ENCODE results near the gene RASSF8. TPM values are rescaled to one million over a fixed set of nuclear protein-coding genes. Genes with fewer than 3 reads are reported as not detected.

Gene RASSF8
- total and polyA plus RNA-seq, 2 of the 8 experiments (the other 6 are each of a cell fraction or from before 2014, with no cell fraction given) = 6.4 to 46.7 TPM

- H3K36me3 ChIP-seq (ENCODE audit: control insufficient read depth in 2 of 4, insufficient read depth in 4 of 4, low read length in 3 of 4) = no peaks in the 10 kb centered on the region
- no peaks in the 10 kb centered on the region for H3K4me1 ChIP-seq (replicated peaks in 1 of 4; ENCODE audit: control insufficient read depth in 3 of 4, insufficient read depth in 4 of 4, low read length in 3 of 4)
- TF ChIP-seq ATF2 (IDR thresholded peaks at IDR 0.05; ENCODE audit: low read length) (no peak), MAFK (IDR thresholded peaks at IDR 0.05; ENCODE audit: low read depth, low read length) (peak; percentile 60; the same call in 1 of the 2 replicates), SIX5 (IDR thresholded peaks at IDR 0.05; ENCODE audit: low read depth, low read length) (no peak), JUND (IDR thresholded peaks at IDR 0.05; ENCODE audit: low read length) (no peak), SAP30 (IDR thresholded peaks at IDR 0.05; ENCODE audit: insufficient read depth, insufficient replicate concordance, low read length) (no peak)
- TF ChIP-seq, protein P1, sequence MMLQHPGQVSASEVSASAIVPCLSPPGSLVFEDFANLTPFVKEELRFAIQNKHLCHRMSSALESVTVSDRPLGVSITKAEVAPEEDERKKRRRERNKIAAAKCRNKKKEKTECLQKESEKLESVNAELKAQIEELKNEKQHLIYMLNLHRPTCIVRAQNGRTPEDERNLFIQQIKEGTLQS (IDR thresholded peaks at IDR 0.05; ENCODE audit: insufficient read depth, low read depth, low read length) = no peak
- no peak overlapping the region for H3K56ac ChIP-seq (replicated peaks; ENCODE audit: insufficient read length, low read depth, low read length)
- H3K79me2 ChIP-seq (ENCODE audit: control insufficient read depth in 1 of 2, insufficient read depth in 2 of 2, low read length in 2 of 2) = no peaks in the 10 kb centered on the region
- H4K8ac ChIP-seq (ENCODE audit: extremely low read depth, insufficient read depth, low read length) = no peak overlapping the region
- no peak overlapping the region for H2BK120ac ChIP-seq (replicated peaks; ENCODE audit: low read depth, low read length)
- no peak overlapping the region for H3K4ac ChIP-seq (replicated peaks; ENCODE audit: insufficient read length, low read depth, low read length)
- H3K9me3 ChIP-seq (ENCODE audit: insufficient read depth in 2 of 2, low read depth in 1 of 2, low read length in 1 of 2) = no peaks in the 10 kb centered on the region
- H2BK20ac ChIP-seq (ENCODE audit: low read length) = no peak overlapping the region
- H3K23ac ChIP-seq (ENCODE audit: insufficient read length) = no peak overlapping the region
- 100% methylated on average over 3 of the region's 6 CpGs; no CpG with 5 or more reads in 1 of the 2 experiments for WGBS, 2 experiments (ENCODE audit: extremely low coverage in 1 of 2, insufficient coverage in 1 of 2, insufficient read length in 1 of 2, insufficient replicate concordance in 2 of 2, low coverage in 1 of 2, low lambda C conversion rate in 2 of 2, missing lambda C conversion rate in 1 of 2)
- H3K27me3 ChIP-seq (replicated peaks in 1 of 4; ENCODE audit: control insufficient read depth in 3 of 4, extremely low read depth in 1 of 4, insufficient read depth in 3 of 4, low read length in 3 of 4) = peaks cover 0 to 1% (median 0%) of the 10 kb centered on the region in 4 experiments; a peak in 1 of 7 replicates
- DNase-seq (ENCODE audit: low read depth in 1 of 2, low spot score in 2 of 2) (no peak), FAIRE-seq (no peak)
- no peak overlapping the region for H3K14ac ChIP-seq (ENCODE audit: insufficient read length)
- H3K9ac ChIP-seq (replicated peaks in 1 of 4; ENCODE audit: extremely low read depth in 1 of 4, low read depth in 3 of 4, low read length in 3 of 4) = no peak overlapping the region
- H3K18ac ChIP-seq (ENCODE audit: extremely low read depth, low read length) = no peak overlapping the region
- no peak overlapping the region for H4K91ac ChIP-seq (replicated peaks; ENCODE audit: insufficient read length, low read length)
- ChIA-PET CTCF (ENCODE audit: partially characterized antibody) (interaction anchor here (0.8 to 1.2 kb wide), 2 partner anchors 14 to 563 kb away, joined by 3 read pairs; no protein-coding TSS in a partner anchor), POLR2A (ENCODE audit: partially characterized antibody) (no interaction called here)
- H2BK5ac ChIP-seq (ENCODE audit: low read depth, low read length) = no peak overlapping the region
- H3K4me3 ChIP-seq (ENCODE audit: extremely low read depth in 1 of 4, insufficient read depth in 2 of 4, low read depth in 3 of 4, low read length in 4 of 4) = no peak overlapping the region
- no peak overlapping the region for H2AFZ ChIP-seq (ENCODE audit: low read length)
- no peak overlapping the region for H4K5ac ChIP-seq (ENCODE audit: insufficient read length, low read depth, low read length)
- H3K4me2 ChIP-seq (ENCODE audit: insufficient read depth in 1 of 2, low read depth in 2 of 2, low read length in 2 of 2) = no peak overlapping the region
- no peaks in the 10 kb centered on the region for H4K20me1 ChIP-seq (replicated peaks in 1 of 2; ENCODE audit: control insufficient read depth in 1 of 2, insufficient read depth in 2 of 2, low read length in 2 of 2)
- H3K79me1 ChIP-seq (ENCODE audit: low read depth, low read length) = no peaks in the 10 kb centered on the region
- H2AK5ac ChIP-seq (ENCODE audit: low read depth, low read length) = no peak overlapping the region
- no peak overlapping the region for H3K27ac ChIP-seq (ENCODE audit: low read depth, low read length)
- no peak overlapping the region for H2BK12ac ChIP-seq (ENCODE audit: low read depth, low read length)
- no peaks in the 10 kb centered on the region for H3K23me2 ChIP-seq (ENCODE audit: low read depth, low read length)
- no peak overlapping the region for H2BK15ac ChIP-seq (ENCODE audit: low read length)
Observed at GRCh38 chr12:25950329-25951115, 8.0 kb upstream of the RASSF8 start.
